Uterus (tissue), 2 donors: ENCODE data around the gene H2AZ2.
"Not testable (repeated sequence)": the region's sequence is repeated elsewhere in the genome, so short reads cannot be mapped to it uniquely, and the experiment has no call there.

Experiments
- CTCF ChIP-seq, 4 experiments: fragments of 200-600 bp in 2 of 4; fragments of 450-650 bp in 2 of 4; sonication (generic) in 2 of 4; IDR thresholded peaks; one replicate each; pipeline ENCODE4 v1.5.1; 2016 to 2019; ENCODE audit warnings: antibody characterized with exemption in 4 of 4, mild to moderate bottlenecking in 2 of 4, moderate library complexity in 1 of 4
- POLR2A ChIP-seq, 2 donors: fragments of 450-650 bp; IDR thresholded peaks; one replicate each; pipeline ENCODE4 v1.6.1; 2016; ENCODE audit warnings: antibody characterized with exemption in 2 of 2, mild to moderate bottlenecking in 1 of 2, moderate library complexity in 1 of 2

GRCh38 chr7:44785218-44785617, 62.7 kb downstream of the H2AZ2 start:
- not testable (repeated sequence) for TF ChIP-seq POLR2A, CTCF (IDR thresholded peaks at IDR 0.05)
